Islet precursor cell (in vitro differentiated cells): ENCODE measurements around the gene TBC1D19.
"Not testable (repeated sequence)": the region's sequence is repeated elsewhere in the genome, so short reads cannot be mapped to it uniquely, and the experiment has no call there.

Experiments used
- DNase-seq: peaks from one replicate; pipeline ENCODE4 v3.0.0-alpha.2; 2018

TBC1D19 gene

DNA sequence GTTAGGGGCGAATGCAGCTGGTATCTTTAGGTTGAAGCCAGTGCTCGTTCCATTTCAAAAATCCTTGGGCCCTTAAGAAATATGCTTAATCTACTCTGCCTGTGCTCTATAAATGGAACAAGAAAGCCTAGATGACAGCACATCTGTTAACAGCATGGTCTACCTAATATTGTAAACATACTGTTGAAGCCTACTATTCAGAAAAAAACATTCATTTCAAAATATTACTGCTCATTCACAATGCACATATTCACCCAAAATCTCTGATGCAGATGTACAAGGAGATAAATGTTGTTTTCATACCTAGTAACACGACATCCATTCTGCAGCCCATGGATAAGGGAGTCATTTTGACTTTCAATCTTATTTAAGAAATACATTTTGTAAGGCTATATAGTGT, 106.6 kb downstream of the TBC1D19 start:
- DNase-seq: no peak

DNA sequence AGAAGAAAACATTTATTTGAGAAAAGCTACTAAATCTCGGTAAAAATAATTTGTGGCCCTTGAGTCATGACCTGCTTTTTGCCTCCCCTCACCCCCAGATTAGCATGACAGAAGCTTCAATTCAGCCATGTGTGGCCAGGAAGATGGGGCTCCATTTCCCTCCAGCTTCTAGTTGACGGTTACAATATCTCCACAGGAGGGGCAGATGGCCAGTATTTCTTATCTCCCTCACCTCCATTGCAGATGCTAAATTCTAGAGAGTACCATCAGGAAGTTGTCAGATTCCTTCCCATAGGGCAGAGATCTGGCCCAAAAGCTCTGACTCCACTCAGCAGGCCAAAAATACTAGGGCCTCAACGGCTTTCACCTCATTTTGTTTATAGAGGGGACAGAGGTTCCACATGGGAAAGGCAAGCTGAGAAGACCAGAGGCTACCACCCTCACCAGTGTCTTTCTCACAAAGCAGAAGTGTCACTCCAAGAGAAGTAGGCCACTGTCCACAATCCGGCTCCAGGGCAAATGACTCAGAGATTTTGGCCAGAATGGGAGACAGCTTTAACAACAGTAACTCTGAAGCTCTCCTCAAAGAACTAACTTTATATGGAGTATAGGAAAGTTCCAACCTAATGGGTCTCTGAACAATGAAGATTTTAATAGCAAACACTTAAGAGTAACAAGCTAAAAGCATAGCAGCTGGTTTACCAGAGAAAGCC, 108.3 kb downstream of the TBC1D19 start:
- DNase-seq: peak; percentile 86

DNA sequence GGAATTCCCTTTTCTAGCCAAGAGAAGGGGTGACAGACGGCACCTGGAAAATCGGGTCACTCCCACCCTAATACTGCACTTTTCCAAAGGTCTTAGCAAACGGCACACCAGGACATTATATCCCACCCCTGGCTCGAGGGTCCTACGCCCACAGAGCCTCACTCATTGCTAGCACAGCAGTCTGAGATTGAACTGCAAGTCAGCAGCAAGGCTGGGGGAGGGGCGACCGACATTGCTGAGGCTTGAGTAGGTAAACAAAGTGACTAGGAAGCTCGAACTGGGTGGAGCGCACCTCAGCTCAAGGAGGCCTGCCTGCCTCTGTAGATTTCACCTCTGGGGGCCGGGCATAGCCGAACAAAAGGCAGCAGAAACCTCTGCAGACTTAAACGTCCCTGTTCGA, 110.2 kb downstream of the TBC1D19 start:
- DNase-seq: not testable (repeated sequence)

DNA sequence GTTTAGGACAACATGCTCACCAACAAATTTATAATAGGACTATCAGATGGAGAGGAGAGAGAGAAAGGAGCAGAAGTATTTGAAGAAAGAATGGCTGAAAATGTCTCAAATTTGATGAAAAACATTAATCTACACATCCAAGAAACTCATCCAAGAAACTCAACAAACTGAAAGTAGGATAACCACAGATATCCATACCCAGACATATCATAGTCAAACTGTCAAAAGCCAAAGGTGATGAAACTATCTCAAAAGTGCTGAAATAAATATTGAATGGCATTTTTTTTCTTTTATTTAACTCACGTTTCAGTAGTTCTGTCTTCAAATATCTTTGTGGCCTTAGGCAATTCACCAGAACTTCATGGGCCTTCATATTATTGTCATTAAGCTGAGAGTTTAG, 116.2 kb downstream of the TBC1D19 start:
- DNase-seq: no peak

DNA sequence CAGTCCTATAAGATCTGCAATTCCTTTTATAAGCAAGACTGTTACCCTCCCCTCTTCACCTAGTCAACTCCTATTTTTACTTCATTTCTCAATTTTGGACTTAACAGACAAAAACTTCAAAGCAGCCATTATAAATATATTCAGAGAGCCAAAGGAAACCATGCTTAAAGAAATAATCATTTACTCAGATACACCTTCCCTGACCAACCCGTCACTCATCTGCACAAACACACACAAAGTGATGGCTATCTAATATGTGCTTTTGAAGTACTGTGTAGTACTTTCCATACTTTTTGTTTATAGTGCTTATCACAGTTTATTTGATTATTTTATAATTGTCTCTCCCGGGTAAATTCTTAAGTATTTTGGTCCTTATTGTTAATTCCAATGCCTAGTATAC, 117.2 kb downstream of the TBC1D19 start:
- DNase-seq: no peak

DNA sequence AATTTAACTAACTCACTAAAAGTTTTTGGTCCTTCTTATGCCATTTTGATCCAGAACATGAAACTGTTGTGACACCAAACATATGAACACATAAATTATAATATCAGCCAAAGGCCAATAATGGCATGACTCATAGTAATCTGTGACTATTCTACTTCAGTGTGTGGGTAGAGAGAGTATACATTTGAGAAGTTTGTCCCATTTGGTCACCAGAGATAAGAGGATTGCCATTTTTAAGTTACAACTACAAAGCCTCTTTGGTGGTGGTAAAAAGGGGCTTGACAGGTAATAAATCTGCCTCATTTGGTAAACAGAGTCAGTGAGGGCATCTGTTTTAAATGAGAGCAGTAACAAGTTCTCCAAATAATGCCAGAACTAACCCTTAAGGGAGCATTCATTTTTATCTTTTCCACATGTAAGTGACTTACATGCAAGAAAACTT, 117.9 kb downstream of the TBC1D19 start:
- no peak for DNase-seq

DNA sequence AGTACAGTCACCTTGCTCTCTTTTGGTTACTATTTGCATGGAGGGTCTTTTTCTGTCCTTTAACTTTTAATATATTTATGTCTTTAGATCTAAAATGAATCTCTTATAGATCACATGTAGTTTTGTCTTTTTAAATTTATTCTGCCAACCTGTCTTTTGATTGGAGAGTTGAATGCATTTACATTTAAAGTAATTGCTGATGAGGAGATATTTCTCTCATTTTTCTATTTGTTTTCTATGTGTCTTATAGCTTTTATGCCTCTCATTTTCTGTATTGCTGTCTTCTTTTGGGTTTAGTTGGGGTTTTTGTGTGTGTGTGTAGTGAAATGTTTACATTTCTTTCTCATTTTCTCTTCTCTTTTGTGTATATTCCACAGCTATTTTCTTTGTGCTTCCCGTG, 123.5 kb downstream of the TBC1D19 start:
- DNase-seq: no peak

DNA sequence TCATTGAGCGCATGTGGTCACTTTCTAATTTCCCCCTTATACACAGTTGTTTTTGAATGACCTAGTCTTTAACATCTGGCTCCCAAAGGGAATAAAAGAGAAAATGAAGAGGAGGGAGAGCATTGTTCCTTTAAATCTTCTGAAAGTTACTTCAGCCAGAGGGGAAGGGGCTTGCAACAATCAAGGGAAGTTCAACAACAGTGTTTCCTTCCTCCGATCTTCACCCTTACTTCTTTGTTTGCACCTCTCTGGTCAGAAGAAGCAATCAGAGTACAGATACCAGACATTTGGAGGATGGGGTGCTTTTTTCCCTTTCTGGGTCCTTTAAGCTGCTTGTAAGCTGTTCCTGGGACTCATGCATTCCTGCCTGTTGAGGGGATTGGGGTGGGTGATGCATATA, 125.4 kb downstream of the TBC1D19 start:
- DNase-seq: no peak

DNA sequence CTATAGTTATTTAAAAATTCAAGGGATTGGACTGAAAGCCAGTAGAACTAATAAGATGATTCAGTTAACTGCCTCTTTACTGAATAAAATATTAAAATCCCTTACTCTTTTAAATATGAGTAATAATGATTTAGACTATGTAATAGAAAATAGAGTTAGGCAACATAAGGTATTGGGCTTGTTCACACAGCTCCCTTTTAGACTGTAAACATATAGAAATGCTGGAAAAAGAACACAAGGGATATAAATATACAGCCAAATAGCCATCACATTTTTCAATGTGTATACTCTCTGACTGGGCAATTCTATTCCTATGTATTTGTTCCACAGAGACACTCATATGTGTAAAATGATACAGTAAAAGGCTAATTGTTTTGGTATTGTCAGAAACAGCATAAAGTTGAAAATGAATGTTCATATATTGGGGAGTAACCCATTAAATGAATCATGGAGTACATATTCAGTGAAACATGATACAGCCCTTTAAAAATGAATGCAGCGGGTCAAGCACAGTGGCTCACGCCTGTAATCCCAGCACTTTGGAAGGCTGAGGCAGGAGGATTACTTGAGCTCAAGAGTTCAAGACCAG, 129.8 kb downstream of the TBC1D19 start:
- no peak for DNase-seq

DNA sequence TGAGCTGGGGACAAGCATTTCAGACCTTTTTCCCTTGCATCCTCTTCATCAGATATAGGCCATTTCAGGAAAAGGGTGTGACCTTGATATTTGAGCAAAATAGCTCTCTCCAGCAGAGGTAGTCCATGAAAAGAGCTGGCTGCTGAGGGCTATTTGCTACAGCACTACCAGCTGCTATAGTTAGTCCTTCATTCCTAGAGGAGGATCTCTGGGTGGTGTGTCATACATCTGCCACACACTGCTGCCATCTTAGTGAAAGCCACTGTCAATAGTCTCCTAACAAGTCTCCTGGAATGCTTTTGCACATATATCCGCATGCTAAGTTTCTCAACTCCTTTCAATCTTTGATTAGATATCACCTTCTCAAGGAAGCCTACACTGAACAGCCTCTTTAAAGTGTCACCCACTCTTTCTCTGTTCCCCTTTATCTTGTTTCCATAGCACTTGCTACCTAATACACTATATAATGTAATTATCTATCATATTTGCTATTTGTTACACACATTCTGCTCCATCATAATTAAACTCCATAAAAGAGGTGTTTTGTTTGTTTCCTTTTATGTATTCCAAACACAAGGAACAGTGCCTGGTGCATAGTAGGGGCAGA, 131.9 kb downstream of the TBC1D19 start:
- DNase-seq: no peak

DNA sequence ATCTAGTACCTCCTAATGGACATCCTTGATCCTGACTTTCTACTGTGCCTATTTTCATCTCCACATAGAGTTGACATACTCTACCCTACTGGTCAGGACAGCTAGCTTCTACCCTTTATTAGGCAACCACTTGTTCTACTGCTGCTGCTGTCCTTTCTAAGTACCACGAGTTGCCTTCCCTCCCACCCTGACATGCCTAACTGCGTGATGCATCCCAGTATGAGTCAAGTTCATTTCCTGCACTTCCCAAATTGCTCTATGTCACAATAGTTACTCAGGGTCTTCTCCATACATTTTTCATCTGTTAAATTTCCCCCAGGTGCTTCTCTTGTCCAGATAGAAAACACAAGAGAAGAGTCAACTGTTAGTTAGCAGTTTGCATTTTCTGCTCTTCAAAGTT, 133.4 kb downstream of the TBC1D19 start:
- no peak for DNase-seq

DNA sequence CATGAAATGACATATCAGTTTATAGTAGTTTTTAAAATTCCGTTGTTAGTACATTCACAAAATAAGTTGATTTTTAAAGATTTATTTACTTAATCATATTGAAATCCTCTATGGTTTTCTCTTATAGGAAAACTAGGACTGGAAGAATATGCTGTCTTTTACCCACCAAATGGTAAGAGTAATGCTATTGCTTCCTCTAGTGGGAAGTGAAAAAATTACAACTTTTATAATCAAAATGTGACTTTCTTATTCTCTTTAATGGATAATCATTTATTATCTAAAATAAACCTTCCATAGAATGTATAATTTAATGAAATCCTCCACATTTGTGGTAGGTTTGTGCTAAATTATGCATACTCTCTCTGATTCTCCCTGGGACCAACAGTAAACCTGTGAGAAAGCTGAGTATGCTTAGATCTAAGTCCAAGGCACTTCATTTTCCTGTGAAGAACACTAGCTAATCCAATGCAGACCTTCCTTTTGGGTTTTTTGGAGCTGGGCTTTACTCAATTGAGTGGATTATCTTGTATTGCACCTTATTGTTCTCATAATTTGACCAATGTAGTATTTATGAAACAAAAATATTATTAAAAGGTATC, 136.2 kb downstream of the TBC1D19 start:
- no peak for DNase-seq

DNA sequence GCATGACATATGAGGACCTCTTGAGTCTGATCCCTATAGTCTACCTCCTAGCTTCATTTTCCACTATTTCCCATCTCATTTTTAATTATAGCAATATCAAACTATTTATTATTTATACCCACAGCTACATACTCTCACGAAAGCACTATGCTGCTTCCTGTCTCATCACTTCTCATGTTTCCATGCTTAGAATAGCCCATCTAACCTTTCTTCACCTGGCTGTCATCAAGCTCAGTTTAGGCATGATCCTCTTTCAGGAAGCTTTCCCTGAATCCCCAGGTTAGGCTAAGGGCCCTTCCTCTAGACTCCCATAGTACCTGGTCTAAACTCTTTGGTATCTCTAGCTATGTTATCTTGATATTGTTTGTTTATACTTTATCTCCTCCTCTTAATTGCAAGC, 137.8 kb downstream of the TBC1D19 start:
- DNase-seq: no peak

DNA sequence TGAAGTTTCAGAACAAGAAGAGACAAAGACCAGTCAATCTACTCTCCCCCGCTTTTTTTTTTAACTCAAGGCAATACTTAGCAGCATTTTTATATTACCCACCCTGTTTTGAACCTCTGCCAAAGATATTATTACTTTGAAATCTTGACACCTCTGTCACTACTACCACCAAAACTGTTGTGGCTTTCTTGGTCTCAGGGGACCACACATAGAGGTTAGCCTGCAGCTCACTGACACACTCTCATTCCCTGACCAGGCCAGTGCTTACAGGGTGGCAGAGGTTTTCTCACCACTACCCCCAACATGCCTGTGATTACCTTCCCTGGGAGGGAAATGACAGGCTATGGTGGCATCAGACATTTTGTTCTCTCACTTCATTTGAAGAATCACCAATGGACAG, 139.3 kb downstream of the TBC1D19 start:
- DNase-seq: no peak

DNA sequence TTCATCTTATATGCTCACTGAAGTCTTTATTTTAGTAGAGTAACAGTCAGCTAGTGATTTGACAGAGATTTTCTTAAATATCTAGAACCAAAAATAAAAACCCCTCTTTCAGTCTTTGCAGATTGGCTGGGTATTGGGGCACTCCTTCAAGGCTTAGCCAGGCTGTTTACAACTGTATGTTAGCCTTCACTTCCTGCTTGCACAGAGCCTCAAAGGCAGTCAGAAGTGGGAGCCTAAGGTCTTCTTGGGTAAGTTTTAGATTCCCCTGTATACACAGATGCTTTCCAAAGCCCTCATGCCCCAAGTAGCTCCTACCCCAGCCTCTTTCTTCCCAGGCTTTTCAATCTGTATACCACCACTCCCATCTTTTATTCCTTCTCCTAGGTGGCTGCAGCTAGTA, 140.7 kb downstream of the TBC1D19 start:
- no peak for DNase-seq

DNA sequence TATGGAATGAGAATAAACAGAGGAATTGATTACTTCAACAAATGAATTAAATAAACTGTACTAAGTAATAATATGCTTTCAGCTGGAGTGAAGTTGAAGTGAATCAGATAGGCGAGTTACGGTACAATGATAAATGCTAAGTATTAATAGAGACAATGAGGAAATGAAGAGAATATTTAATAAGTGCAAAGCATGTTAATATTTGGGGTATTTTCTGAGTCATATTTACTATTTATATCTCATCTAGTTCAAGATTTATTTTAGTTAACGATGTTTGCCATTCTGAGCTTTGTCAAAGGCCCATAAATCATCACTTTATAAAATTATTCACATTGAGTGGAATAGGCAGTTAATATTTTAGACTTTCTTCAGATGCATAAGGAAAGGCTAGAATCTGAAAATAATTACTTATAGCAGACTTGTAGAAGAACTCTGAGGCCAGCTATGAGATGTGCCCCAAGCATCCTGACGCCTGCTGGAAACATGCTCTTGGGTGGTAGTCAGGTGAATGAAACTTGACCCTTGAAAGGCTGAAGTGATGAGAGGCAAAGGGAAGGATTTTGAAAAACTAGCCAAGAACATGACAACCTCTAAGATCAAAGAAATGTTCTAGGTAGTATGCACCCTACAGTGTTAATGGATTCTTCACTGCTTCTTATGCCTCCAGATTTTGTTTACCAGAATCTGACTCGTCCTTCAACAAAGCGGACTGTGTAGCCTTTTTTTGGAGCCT, 142.9 kb downstream of the TBC1D19 start:
- DNase-seq: no peak

DNA sequence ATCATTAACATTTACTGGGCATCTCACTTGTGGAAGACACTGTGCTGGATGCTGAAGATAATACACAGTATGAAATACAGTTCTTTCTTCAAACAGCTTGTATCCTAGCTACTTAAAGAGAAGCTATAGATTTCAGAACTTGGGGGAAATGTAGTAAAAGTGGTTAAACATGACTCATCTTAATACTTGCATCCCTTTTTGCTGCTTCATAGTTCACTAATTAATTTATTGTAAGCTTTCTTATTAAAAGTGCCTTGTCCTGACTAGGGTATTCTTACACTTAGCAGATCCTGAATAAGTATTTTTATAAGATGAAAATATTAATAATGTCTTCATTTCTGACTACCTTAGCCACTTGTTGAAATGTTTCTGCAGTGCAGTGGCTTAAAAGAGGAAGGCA, 144.0 kb downstream of the TBC1D19 start:
- no peak for DNase-seq

DNA sequence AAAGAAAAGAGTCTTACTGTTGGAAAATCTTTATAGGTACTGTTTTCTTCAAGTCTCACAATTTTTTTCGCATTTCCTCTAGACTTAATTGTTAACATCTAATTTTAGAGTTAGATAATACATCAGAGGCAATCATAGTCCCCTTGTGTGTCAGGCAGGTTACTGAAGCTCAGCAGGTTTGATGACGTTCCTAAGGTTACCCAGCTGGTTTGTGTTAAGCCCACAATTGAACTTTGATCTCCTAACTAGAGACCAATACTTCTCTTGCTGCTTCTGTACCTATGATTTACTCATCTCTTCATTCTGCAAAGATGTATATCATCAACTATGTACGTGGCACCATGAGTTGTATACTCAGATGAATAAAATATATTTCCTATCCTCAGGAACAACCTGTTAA, 145.1 kb downstream of the TBC1D19 start:
- DNase-seq: no peak

DNA sequence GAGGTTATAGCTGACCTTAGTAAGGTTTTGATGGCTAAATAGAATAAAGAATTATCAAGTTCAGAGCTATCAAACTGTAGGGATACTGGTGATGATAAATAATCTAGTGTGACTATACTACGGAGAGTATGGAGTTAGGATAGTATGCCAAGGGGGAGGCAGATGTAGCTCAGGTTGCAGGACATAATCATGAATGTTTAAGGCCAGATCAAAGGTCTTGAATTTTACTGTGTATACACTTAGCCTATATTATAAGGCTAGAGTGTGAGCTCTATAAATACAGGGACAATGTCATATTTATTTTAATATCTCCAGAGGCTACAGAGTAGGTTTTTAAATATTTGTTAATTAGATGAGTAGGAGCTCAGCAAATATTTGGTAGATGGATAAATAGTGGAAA, 145.7 kb downstream of the TBC1D19 start:
- DNase-seq: no peak

DNA sequence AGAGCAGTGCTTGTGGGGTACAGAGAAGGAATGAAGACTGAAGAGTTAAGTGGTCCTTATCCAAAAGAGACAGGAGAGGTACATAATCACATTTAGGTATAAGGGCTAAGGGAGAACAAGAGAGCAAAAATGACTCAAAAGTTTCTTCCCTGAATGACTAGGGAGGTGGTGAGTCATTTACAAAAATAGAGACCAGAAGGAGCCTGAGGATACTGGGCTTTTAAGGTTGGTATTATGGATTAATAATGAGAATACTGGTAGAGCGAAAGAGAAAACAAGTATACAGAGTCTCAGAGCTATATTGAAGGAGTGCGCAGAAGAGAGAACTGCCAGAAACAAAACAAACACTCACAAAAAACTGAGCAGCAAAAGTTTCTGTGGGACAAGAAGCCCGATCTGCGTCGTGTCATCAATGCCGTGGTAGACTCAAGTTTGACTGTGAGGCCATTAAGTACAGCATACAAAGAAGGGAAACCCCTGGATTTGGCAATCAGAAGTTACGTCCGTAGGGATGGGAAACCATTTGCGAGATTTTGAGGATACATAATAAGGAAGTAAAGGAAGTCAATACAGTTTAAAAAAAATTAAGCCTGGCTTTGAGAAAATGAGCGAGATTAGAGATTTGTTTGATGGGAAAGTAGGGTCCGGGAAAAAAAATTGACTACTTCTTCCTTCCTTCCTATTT, 147.6 kb downstream of the TBC1D19 start:
- no peak for DNase-seq

DNA sequence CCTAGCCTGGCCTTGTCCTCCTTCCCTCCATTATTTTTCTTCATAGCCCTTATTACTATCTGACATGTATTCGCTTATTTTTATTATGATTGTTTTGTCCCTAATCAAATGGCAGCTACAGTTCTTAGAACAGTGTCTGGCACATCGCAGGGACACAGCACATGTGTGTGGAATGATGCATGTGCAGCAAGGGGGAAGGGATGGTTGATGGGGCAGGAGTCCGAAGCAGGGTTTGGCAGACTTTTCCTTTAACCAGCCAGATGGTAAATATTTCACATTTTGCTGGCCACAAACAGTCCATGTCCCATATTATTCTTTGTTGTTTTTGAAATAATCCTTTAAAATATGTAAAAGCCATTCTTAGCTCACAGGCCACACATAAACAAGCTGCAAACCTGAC, 148.5 kb downstream of the TBC1D19 start:
- no peak for DNase-seq

DNA sequence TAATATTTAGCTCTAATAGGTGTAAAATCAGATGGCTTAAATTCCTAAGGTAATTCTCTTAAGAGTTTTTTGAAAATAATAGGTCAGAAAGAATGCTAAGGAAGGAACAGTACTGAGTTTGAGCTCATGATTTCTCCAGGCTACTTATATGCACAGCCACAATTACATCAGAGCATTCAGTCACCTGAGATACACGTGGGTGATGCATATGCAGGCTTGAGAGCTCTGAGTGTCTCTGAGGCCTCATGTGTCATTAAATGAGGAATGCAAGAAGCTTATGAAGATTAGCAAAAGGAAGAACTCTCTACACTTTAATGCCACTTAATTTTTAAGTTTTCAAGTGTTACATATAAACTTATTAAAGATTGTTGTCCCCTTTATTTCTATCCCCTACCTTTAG, 152.7 kb downstream of the TBC1D19 start:
- no peak for DNase-seq

DNA sequence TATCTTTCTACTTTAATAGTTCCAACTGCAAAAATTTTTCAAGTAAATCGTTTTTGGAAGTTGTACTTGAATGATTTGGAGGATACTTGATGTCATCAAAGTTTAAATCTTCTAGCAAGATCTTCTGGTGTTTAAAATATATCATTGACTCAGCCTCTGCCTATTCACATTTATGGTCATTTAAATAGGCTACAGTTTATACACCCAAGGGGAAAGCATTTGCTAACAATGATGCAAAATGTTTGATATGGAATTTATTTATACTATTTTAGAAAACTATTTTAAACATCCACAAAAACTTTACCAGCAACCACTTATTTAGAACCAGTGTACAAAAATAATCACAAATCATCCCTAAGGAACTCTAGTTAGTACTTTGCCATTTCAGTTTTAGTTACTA, 153.5 kb downstream of the TBC1D19 start:
- DNase-seq: no peak
